ENCODE measurements around the gene BBOX1.

- TF ChIP-seq POLR2AphosphoS5 (IDR thresholded peaks at IDR 0.05; ENCODE audit: borderline replicate concordance, low read depth, low read length) (no peak), EZH2 (IDR thresholded peaks at IDR 0.05) (no peak)
These were observed 132.9 kb downstream of the BBOX1 start for GRCh38 chr11:27173545-27173944.
